ENCODE measurements around the gene SNURF.

DNA sequence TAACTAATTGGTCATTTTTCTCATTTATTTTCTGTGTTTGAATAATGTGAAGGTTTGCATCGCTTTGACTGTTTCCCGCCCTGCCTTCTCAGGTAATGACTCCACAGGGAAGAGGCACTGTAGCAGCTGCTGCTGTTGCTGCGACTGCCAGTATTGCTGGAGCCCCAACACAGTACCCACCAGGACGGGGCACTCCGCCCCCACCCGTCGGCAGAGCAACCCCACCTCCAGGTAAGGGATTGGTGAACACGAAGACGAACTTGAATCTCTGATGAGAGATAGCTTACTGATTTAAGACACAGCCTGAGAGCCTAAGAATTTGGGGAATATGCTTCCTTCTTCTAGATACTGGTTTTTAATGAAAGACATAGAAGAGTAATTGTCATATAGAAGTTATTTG lies 22.9 kb downstream of the SNURF start:
- TF ChIP-seq, protein P1, sequence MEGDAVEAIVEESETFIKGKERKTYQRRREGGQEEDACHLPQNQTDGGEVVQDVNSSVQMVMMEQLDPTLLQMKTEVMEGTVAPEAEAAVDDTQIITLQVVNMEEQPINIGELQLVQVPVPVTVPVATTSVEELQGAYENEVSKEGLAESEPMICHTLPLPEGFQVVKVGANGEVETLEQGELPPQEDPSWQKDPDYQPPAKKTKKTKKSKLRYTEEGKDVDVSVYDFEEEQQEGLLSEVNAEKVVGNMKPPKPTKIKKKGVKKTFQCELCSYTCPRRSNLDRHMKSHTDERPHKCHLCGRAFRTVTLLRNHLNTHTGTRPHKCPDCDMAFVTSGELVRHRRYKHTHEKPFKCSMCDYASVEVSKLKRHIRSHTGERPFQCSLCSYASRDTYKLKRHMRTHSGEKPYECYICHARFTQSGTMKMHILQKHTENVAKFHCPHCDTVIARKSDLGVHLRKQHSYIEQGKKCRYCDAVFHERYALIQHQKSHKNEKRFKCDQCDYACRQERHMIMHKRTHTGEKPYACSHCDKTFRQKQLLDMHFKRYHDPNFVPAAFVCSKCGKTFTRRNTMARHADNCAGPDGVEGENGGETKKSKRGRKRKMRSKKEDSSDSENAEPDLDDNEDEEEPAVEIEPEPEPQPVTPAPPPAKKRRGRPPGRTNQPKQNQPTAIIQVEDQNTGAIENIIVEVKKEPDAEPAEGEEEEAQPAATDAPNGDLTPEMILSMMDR (IDR thresholded peaks at IDR 0.05): no peak
- no peak for TF ChIP-seq POLR2A (IDR thresholded peaks at IDR 0.05)
